Muscle of back (tissue), 13 donors: Measurements from ENCODE around the gene KHDC1. TPM values are rescaled to one million over a fixed set of nuclear protein-coding genes. Genes with fewer than 3 reads are reported as not detected.
A peak's percentile ranks its signal among the peaks of the same experiment; 100 is the strongest.
"Not testable (repeated sequence)": the region's sequence is repeated elsewhere in the genome, so short reads cannot be mapped to it uniquely, and the experiment has no call there.

Experiments used
- DNase-seq, 3 donors: peaks; one replicate each; pipeline versions ENCODE4 v3.0.0 to v3.0.0-alpha.2; 2013
- long read RNA-seq, 9 donors: transcript quantifications; one replicate each; lab custom pipeline, GENCODE V29; 2026
- polyA plus RNA-seq, 10 donors: library from polyadenylated mRNA; unstranded; fragments of 120-200 nt; gene quantifications; one replicate each; pipeline ENCODE4 v1.2.1, GENCODE V29; 2013; ENCODE audit not compliant: insufficient read length in 10 of 10

KHDC1 gene
- 1 to 10 TPM; 3.2 to 5.9 (median 4.5) TPM for polyA plus RNA-seq
- long read RNA-seq, donor 1, partial matches to known transcripts, result 0 of 2 reads
- long read RNA-seq, donor 1, other reads (novel, unspliced or antisense), result 0 of 2 reads
- long read RNA-seq, donor 2, partial matches to known transcripts, result 0 of 2 reads
- long read RNA-seq, donor 2, other reads (novel, unspliced or antisense), result 0 of 2 reads
- long read RNA-seq, donor 3, result 0 reads
- long read RNA-seq, donor 4, partial matches to known transcripts, result 0 of 1 reads
- long read RNA-seq, donor 4, other reads (novel, unspliced or antisense), result 0 of 1 reads
- long read RNA-seq, donor 5, result 0 reads
- long read RNA-seq, donor 6, partial matches to known transcripts, result 0 of 2 reads
- long read RNA-seq, donor 6, other reads (novel, unspliced or antisense), result 0 of 2 reads
- long read RNA-seq, donor 7, partial matches to known transcripts, result 0 of 1 reads
- long read RNA-seq, donor 7, other reads (novel, unspliced or antisense), result 0 of 1 reads
- long read RNA-seq, donor 8, partial matches to known transcripts, result 0 of 1 reads
- long read RNA-seq, donor 8, other reads (novel, unspliced or antisense), result 0 of 1 reads
- long read RNA-seq, donor 9, partial matches to known transcripts, result 0 of 1 reads
- long read RNA-seq, donor 9, other reads (novel, unspliced or antisense), result 0 of 1 reads

GRCh38 chr6:73262671-73263569 lies at the start of gene KHDC1:
Gene KHDC1, minus strand, starts transcription at chr6:73263196. Its CDS starts 20,679 bp downstream, at chr6:73242517.
- peak; percentile 46 to 89 (median 75) for DNase-seq

GRCh38 chr6:73310503-73310845 lies 47.5 kb upstream of the KHDC1 start:
- DNase-seq, result not testable (repeated sequence)

DNA sequence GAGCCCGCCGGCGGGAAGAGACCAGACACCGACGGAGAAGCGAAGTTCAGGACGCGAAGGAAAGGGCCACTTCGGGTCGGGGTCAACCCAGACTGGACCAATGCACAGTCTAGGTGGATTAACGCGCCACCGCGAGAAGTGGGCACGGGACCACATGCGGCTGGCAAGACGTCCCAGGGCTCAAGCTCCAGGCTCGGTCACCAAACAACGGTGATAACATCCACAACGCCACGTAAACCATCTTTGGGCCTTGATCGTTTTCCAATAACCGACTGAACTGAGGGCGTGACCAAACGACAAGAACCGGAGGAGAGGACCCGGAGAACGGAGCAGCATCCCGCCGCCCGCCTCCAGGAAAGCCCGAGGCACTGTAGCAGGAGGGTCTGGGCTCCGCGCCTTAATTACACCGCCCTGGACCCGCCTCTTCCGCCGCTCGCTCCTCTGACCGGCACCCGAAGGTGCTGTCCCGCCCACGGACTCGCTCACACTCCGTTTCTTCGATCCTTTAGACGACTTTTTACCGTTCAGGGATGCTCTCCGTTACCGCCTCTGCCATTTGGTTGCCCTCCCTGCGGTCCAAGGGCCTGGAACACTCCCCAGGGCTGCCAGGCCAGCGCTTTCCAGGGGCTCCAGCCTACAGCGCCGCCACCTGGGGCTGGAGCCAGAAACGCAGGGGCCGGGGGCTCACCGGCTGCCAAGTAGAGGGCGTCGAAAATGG lies 46.9 kb upstream of the KHDC1 start:
- DNase-seq, result peak; percentile 52 to 92 (median 81)

DNA sequence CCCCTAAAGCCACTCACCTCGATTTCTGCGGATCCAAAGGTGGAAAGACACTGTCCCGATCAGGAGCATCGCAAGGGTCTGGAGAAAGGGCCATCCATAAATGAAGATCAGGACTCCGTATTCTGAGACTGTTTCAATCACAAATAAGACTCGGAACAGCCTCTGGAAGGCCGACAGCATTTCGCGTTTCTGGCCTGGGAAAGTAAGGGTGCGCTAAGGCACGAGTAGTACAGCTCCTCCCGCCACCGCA lies 46.5 kb upstream of the KHDC1 start:
- DNase-seq, result peak in 1 of 3 donors; percentile 64

GRCh38 chr6:73308712-73309534 lies 45.9 kb upstream of the KHDC1 start:
- DNase-seq, result no peak

DNA sequence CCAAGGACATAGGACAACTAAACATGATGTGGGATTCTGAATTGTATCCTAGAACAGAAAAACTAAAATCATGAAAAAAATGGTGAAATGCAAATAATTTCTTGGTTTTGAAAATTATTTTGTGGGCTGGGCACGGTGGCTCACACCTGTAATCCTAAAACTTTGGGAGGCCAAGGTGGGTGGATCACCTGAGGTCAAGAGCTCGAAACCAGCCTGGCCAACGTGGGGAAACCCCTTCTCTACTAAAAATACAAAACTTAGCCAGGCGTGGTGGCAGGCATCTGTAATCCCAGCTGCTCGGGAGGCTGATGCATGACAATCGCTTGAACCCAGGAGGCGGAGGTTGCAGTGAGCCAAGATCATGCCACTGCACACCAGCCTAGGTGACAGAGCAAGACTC lies 40.8 kb upstream of the KHDC1 start:
- not testable (repeated sequence) for DNase-seq

GRCh38 chr6:73302339-73302738 lies 39.3 kb upstream of the KHDC1 start:
- DNase-seq, result no peak

DNA sequence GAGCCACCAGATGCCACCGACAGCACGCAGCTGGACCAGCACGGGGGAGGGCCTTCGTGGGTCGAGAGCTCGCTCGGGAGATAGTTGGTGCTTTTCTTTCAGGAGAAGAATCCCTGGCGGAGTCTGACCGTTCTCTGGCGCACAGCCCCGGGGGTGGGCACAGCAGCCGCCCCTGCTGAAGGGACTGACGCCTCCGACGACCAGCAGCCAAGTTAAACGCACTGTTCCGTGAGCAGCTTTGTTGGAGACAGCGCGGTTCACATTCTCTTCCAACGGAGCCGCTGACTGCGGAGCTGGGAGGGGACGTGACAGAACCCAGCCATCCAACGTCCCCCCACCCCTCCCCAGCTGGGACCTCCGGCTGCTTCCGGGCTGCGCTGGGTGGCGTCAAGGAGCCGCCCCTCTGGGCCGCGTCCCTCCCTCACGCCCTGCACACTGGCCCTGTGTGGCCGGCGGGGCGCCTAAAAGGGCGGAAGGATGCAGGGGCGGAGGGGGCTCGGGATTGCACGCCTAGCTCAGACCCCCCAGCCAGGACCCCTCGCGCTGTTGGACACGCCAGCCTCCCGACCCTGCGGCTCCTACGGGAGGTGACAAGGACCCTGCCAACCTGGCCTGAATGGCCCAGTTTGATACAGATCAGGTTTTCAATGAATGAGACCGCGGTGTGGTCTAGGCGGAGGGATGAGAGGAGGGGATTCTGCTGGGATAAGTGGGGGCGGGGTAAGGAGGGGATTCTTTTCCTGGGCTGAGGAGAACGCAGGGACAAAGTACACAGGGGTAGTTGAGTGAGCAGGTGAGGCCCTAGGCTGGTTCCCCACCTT lies 36.4 kb upstream of the KHDC1 start:
- DNase-seq, result peak in 2 of 3 donors; percentile 23 to 66

DNA sequence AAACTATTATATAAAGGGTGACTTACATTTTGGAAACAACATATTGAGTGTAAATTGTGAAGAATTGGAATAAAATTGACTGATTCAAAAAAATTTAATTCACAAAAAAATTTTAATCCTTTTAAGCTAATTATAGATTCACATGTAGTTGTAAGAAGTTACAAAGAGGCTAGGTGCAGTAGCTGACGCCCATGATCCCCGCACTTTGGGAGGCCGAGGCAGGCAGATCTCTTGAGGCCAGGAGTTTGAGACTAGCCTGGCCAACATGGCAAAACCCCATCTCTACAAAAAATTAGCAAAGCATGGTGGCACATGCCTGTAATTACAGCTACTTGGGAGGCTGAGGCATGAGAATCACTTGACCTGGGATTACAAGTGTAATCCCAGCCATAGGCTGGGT lies 30.3 kb upstream of the KHDC1 start:
- DNase-seq, result no peak

DNA sequence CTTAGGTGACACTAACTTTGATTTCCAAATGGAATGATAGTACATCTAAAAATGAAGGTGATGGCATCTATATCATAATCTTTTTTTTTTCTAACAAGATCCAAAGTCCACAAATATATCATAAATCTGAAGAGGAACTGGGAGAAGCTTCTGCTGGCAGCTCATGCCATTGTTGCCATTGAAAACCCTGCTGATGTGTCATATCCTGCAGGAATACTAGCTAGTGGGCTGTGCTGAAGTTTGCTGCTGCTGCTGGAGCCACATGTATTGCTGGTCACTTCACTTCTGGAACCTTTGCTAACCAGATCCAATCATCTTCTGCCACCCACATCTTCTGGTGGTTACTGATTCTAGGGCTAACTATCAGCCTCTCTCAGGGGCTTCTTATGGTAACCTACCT lies 27.4 kb upstream of the KHDC1 start:
- DNase-seq, result no peak

- DNase-seq, result no peak
These were observed 23.8 kb upstream of the KHDC1 start for GRCh38 chr6:73286752-73287151.

DNA sequence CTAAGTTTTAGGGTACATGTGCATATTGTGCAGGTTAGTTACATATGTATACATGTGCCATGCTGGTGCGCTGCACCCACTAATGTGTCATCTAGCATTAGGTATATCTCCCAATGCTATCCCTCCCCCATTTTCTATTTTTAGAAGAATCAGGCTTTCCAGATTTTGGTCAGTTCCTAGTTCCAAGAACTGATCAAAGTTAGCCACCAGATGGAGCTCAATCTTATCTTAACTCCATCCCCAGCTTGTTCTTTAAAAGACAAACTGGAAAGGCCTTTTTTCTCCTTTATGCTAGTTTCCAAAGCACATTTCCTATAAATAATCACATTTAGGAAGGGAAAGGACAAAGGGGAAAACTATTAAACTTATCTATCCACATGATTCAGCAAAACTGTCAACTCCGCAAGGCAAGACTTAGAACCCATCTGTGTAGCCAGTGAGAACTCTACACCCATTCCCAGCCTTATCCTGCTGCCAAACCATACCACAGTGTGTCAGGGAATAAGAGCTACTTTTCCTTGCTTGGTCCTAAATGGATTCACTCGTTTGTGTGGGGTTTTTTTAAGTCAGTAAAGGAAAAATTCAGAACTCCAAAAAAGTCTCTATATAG lies 22.8 kb upstream of the KHDC1 start:
- peak in 2 of 3 donors; percentile 47 to 71 for DNase-seq

DNA sequence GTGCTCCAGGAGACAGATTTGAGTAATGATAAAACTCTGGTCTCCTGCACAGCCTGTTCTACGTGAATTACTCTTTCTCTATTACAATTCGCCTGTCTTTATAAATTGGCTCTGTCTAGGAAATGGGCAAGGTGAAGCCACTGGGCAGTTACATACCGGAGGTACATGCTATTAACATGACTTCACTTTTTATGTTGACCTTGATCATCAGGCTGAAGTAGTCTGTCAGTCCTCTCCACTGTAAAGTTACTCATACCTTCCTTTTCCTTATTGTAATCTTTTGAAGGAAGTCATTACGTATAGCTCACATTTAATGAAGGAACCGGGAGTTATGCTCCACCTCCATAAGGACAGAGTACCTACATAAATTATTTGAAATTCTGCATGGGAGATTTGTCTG lies 19.9 kb upstream of the KHDC1 start:
- DNase-seq, result no peak

DNA sequence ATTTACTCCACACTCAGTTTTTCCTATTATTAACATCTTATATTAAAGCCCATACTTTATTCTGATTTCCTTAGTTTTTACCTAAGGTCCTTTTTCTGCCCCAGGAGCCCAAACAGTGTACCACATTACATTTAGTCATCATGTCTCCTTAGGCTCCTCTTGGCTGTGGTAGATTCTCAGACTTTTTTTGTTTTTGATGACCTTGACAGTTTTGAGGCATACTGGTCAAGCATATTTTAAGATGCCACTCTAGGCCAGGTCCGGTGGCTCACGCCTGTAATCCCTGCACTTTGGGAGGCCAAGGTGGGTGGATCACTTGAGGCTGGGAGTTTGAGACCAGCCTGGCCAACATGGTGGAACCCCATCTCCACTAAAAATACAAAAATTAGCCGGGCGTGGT lies 18.7 kb upstream of the KHDC1 start:
- not testable (repeated sequence) for DNase-seq

- not testable (repeated sequence) for DNase-seq
These were observed 6.3 kb upstream of the KHDC1 start for GRCh38 chr6:73269296-73269695.

DNA sequence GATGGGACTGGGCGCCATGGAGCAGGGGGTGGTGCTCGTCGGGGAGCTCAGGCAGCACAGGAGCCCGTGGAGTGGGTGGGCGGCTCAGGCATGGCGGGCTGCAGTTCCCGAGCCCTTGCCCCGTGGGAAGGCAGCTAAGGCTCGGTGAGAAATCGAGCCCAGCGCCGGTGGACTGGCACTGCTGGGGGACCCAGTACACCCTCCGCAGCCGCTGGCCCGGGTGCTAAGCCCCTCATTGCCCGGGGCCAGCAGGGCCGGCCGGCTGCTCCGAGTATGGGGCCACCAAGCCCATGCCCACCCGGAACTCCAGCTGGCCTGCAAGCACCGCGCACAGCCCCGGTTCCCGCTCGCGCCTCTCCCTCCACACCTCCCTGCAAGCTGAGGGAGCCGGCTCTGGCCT lies 5.9 kb upstream of the KHDC1 start:
- not testable (repeated sequence) for DNase-seq

DNA sequence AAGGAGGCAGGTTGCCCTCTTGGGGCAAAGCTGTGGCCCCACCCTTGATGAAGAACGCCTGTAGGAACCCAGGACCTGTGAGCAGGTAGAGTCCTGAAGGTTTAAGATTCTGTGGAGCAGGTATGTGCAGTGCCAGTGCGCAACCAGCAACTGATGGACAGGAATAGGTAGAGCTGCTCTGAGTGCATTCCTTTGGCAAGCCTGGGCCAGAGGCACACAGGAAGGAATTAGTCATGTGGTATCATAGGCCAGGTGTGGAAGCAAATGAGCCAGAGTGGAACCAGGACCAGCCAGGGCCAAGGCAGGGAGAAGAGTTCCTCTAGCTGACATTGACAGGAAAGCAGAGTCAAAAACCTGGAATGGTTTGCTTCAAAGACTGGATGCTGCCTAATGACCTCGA lies 1.4 kb upstream of the KHDC1 start:
- no peak for DNase-seq

DNA sequence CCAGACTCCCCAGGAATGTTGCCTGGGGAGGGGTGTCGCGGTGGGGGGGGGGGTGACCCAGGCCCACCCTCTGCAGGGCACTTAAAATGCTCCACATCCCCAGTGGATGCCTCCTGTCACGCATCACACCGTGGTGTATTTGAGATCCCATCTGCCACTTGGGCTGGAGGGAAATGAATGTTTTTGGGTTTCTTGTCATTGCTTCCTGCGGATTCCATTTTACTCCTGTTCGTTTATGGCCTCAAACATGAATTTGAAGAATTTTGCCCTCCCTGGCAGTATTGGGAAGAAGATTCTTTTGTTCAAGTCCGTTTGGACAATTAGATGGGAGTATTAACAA lies 544 bp upstream of the KHDC1 start:
- DNase-seq, result no peak

DNA sequence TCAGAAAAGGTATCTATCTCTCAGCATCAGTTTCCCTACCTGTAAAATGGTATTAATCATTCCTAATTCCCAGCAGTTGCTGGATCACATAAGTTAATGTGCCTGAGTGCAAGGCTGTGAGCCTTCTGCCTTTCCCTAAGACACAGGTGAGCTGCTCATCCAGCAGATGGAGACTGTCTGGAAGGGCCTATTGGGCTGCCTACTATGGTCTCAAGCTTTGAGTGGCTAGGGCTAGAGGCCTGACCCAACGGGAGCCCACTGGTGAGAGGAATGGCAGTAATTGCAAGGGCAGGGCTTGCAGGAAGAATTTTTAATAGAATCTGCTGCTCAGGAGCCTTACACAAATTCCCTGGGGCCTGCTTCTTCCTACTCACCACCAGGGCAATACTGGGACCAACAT lies 4.3 kb downstream of the KHDC1 start:
- DNase-seq, result no peak

- not testable (repeated sequence) for DNase-seq
These were observed 8.7 kb downstream of the KHDC1 start for GRCh38 chr6:73254323-73254722.
